ENCODE results near the gene ECE2.

The ECE2 gene

DNA sequence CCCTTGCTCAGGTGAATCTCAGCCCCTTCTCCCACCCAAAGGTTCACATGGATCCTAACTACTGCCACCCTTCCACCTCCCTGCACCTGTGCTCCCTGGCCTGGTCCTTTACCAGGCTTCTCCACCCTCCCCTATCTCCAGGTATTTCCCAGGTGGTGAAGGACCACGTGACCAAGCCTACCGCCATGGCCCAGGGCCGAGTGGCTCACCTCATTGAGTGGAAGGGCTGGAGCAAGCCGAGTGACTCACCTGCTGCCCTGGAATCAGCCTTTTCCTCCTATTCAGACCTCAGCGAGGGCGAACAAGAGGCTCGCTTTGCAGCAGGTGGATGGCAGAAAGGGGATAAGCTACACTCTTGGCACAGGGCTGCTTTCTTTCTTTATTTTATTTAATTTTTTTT lies 66.1 kb downstream of the ECE2 start:
- Histone ChIP-seq H3K9me2 (ENCODE audit: low read depth, low read length) (no peaks in the 10 kb centered on the region), H4K20me1 (ENCODE audit: insufficient read depth, low read length) (no peaks in the 10 kb centered on the region), H2AFZ (ENCODE audit: low read length) (no peak overlapping the region), H3K79me2 (ENCODE audit: insufficient read depth, low read length) (no peaks in the 10 kb centered on the region), H3K4me1 (ENCODE audit: insufficient read depth, low read length, severe bottlenecking) (no peaks in the 10 kb centered on the region), H3K4me3 (ENCODE audit: low read depth, low read length, poor library complexity, severe bottlenecking) (no peak overlapping the region), H3K27ac (ENCODE audit: low read depth, low read length, poor library complexity, severe bottlenecking) (no peak overlapping the region), H3K4me2 (ENCODE audit: low read length) (no peak overlapping the region), H3F3A (ENCODE audit: insufficient read depth, low read length) (no peaks in the 10 kb centered on the region), H3K9ac (ENCODE audit: low read length) (no peak overlapping the region), H3K9me3 (ENCODE audit: low read length) (no peaks in the 10 kb centered on the region), H3K36me3 (ENCODE audit: insufficient read depth, low read length) (no peaks in the 10 kb centered on the region; the same call in 1 of the 2 replicates), H3K27me3 (ENCODE audit: insufficient read depth, low read length) (no peaks in the 10 kb centered on the region; the same call in 1 of the 2 replicates)
- TF ChIP-seq, protein P1, sequence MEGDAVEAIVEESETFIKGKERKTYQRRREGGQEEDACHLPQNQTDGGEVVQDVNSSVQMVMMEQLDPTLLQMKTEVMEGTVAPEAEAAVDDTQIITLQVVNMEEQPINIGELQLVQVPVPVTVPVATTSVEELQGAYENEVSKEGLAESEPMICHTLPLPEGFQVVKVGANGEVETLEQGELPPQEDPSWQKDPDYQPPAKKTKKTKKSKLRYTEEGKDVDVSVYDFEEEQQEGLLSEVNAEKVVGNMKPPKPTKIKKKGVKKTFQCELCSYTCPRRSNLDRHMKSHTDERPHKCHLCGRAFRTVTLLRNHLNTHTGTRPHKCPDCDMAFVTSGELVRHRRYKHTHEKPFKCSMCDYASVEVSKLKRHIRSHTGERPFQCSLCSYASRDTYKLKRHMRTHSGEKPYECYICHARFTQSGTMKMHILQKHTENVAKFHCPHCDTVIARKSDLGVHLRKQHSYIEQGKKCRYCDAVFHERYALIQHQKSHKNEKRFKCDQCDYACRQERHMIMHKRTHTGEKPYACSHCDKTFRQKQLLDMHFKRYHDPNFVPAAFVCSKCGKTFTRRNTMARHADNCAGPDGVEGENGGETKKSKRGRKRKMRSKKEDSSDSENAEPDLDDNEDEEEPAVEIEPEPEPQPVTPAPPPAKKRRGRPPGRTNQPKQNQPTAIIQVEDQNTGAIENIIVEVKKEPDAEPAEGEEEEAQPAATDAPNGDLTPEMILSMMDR (IDR thresholded peaks at IDR 0.05; ENCODE audit: low read length), result no peak
- no peak for TF ChIP-seq EZH2 (IDR thresholded peaks at IDR 0.05; ENCODE audit: borderline replicate concordance, low read length)

All from OCI-LY1 (cell line).